Stimulated activated CD4-positive, alpha-beta T cell treated with anti-CD3 and anti-CD28 coated beads, Interleukin-15, amount 100 ng/mL, for 24 hours (primary cell): ENCODE data around the gene DIDO1.

Experiments
- DNase-seq: peaks from one replicate; pipeline ENCODE4 v3.0.0-alpha.2; 2020

DIDO1 gene

GRCh38 chr20:62889871-62890270 lies 36.4 kb downstream of the DIDO1 start:
- DNase-seq = no peak

GRCh38 chr20:62889411-62889810 lies 36.9 kb downstream of the DIDO1 start:
- no peak for DNase-seq

- DNase-seq = no peak
These were observed 37.4 kb downstream of the DIDO1 start for GRCh38 chr20:62888910-62889309.

GRCh38 chr20:62888406-62888805 lies 37.9 kb downstream of the DIDO1 start:
- DNase-seq = no peak

- DNase-seq = no peak
These were observed 38.5 kb downstream of the DIDO1 start for GRCh38 chr20:62887860-62888239.

- peak; percentile 54 for DNase-seq
These were observed 39.0 kb downstream of the DIDO1 start for GRCh38 chr20:62887152-62887859.

- DNase-seq = no peak
These were observed 39.6 kb downstream of the DIDO1 start for GRCh38 chr20:62886709-62887058.

GRCh38 chr20:62885896-62886708 lies 40.2 kb downstream of the DIDO1 start:
- no peak for DNase-seq

GRCh38 chr20:62885046-62885895 lies 41.0 kb downstream of the DIDO1 start:
- DNase-seq = no peak

GRCh38 chr20:62884556-62884955 lies 41.7 kb downstream of the DIDO1 start:
- DNase-seq = no peak

GRCh38 chr20:62882426-62882825 lies 43.9 kb downstream of the DIDO1 start:
- no peak for DNase-seq

GRCh38 chr20:62881662-62882395 lies 44.5 kb downstream of the DIDO1 start:
- no peak for DNase-seq

GRCh38 chr20:62880935-62881661 lies 45.2 kb downstream of the DIDO1 start:
- no peak for DNase-seq

- DNase-seq = no peak
These were observed 46.0 kb downstream of the DIDO1 start for GRCh38 chr20:62880147-62880934.

GRCh38 chr20:62879275-62880146 lies 46.8 kb downstream of the DIDO1 start:
- no peak for DNase-seq

- DNase-seq = no peak
These were observed 47.9 kb downstream of the DIDO1 start for GRCh38 chr20:62878244-62879038.

- no peak for DNase-seq
These were observed 49.1 kb downstream of the DIDO1 start for GRCh38 chr20:62876902-62877816.

- DNase-seq = no peak
These were observed 49.8 kb downstream of the DIDO1 start for GRCh38 chr20:62876501-62876901.
